Fibroblast of skin of left quadriceps (primary cell): Measurements from ENCODE around the gene FEZF1.
"Not testable (repeated sequence)": the region's sequence is repeated elsewhere in the genome, so short reads cannot be mapped to it uniquely, and the experiment has no call there.

Source experiments
- DNase-seq, 2 experiments: peaks; one replicate each; pipeline ENCODE4 v3.0.0-alpha.2; 2013; ENCODE audit warnings: low read depth in 2 of 2

FEZF1 gene

GRCh38 chr7:122307228-122307621, 2.7 kb upstream of the FEZF1 start:
- no peak for DNase-seq

GRCh38 chr7:122306320-122307227, 2.0 kb upstream of the FEZF1 start:
- DNase-seq: no peak

DNA sequence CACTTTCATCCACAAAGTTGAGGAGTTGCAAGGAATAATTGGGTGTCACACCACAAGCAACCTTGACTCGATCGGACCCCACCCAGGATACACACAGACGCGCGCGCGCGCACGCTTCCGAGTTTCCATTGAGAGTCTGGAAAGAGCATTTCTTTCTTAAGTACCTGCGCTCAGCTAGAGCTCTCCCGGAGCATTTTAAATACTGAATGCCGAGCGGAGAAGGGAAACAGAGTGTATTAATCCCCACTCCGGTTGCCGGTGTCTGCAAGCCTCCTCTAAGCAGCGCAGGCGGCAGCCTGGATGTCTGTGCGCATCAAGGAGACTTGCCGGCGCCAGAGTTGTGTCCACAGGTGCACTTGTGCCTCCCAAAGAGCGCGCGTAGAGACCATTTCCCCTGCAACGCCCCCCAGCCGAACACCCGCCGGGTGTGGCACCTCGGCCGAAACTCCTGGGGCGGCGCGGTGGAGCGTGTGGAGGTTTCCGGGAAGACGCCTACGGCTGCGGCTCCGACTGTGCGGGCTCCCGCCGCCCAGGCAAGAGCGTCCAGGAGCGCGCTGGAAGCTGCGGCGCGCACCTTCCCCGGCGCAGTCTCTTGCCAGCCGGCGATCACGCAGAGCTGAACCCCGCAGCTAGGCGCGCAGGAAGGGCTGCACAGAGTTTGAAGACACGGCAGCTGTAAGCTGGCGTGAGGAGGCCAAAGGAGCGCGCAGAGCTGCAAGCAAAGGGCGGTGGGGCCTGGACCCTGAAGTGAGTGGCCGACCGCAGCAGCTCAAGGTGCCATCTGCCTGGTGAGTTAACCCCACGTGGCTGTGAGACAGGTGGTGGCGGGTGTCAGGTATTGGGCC, 1.1 kb upstream of the FEZF1 start:
- no peak for DNase-seq

DNA sequence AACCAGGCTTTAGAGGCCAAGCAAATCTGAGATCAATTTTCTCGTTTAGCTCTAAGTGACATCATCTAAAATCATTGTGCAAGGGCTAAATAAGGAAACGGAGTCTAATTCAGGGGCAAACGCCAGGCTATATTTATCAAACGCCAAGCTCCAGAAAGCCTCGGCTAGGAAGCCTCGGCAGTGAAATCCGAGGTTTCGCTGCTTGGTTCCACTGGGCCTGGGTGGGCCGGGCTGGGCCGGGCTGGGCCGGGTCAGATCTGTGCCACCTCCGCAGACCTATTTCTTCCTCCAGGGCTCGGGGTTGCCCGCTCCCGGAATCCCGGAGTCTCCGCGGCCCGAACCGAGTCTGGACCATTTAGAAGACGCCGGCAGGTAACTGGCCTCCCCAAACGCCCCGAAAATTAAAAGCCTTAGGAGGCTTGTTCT, 459 bp upstream of the FEZF1 start:
- DNase-seq: no peak

GRCh38 chr7:122303531-122304318, 825 bp downstream of the FEZF1 start:
- DNase-seq: no peak

DNA sequence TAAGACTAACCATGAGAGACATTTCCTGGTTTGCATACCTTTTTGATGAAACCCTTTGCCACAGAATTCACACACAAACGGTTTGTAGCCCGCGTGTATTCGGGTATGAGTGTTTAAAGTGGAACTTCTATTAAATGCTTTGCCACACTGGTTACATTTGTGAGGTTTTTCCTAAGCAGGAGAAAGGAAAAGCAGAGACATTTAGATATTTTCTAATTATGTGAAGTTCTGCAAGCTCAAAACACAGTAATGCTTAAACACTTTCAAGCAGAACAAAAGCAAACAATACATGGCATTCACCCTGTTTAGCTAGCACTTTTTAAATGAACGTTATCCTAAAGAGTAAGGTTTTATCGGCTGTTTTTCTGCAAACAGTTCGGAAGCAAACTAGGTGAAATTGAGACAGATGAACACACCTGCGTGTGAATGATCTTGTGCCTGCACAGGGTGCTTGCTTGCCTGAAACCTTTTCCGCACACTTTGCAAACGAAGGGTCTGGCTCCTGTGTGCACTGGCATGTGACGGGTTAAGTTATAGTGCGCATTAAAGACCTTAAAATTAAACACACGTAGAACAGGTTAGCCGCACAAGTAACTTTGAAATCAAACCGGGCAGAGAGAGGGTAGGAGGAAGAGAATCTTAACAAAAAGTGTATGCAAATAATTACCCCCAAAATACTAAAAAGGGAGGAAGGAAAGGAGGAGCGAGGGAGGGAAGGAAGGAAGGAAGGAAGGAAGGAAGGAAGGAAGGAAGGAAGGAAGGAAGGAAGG, 1.6 kb downstream of the FEZF1 start:
- DNase-seq: no peak

DNA sequence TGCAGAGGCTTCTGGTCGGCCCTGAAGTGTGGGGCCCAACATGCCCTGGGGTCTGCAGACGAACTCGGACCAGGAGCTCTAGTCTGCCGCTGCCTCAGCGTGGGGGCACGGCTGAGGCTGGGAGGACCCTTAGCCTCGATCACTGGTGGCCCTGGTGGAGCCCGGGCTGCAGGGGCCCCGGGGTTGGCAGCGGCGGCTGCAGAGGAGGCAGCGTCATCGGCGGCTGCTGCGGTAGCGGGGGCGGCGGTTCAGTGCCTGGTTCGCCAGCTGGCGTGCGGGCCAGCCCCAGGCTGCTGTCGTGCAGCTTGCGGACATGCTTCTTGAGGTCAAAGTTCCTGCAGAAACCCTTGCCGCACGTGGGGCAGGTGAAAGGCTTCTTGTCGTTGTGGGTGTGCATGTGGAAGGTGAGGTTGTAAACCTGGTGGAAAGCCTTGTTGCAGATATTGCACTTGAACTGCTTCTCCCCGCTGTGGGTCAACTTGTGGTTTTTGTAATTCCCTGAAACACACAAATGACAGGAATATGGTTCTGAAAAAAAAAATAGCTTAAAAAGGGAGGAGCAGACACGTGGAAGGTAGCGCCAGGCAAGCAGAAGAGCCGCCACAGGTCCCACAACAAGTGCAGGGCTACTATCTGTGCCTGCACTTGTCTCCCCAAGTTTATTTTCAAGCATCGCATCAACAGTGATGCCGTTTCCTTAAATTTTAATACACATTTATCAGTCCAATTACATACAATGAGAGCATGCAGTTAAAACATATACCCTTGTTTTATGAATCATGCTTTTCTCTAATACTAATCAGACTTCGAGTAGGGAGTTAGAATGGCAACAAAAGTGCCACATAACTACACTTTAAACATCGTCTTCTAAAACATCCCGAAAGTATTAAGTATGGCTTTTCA, 2.4 kb downstream of the FEZF1 start:
- no peak for DNase-seq

- no peak for DNase-seq
Measured at GRCh38 chr7:122300956-122301833, 3.4 kb downstream of the FEZF1 start.

GRCh38 chr7:122300211-122300932, 4.2 kb downstream of the FEZF1 start:
- DNase-seq: no peak

DNA sequence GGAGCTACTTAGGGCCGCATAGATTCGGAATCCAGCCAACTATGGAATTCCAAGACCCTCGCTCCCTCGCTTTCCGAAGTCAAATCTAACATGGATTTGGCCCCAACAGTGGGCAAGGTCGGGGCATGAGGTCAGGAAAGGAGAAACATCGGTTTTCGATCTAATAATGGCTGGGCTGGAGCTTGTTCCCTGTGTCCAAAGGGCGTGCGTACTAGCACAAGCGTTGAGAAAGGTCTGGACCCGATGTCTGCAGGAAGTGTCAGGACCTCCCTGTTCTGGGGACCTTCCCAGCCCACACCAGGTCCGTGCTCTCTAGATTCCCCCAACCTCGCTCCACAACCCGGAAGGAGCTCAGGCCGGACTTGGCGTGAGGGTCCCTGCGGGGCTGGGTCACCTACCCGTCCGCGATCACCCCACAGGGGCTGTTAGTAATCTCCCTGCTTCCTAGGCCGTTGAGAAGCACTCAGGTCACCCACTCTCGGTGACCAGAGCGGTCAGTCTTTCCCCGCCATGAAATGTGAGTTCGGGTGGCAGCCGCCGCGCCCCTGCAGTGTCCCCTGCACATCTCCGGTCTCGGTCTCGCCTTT, 4.8 kb downstream of the FEZF1 start:
- DNase-seq: no peak

DNA sequence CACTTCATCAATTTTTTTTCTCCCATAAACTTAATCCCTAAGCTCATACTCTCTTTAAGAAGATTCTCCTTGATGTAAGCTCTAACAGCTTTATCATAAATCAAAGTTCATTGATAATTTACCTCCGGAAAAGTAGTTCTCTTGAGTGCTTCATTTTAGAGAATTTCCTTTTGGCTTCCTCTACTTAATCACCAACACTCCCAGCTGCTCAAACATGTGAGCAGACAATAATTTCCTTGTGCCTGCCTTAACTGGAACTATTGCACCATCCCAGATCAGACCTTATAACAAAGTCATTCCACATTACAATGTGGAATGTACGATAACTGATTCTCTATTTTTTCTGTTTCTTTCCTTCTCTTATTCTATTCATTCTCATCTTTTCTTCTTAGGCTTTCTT, 5.9 kb downstream of the FEZF1 start:
- no peak for DNase-seq

- no peak for DNase-seq
Measured at GRCh38 chr7:122298131-122298530, 6.4 kb downstream of the FEZF1 start.

GRCh38 chr7:122291189-122291588, 13.4 kb downstream of the FEZF1 start:
- DNase-seq: no peak

- no peak for DNase-seq
Measured at GRCh38 chr7:122290476-122290875, 14.1 kb downstream of the FEZF1 start.

- DNase-seq: no peak
Measured at GRCh38 chr7:122289426-122289825, 15.1 kb downstream of the FEZF1 start.

GRCh38 chr7:122284608-122285007, 19.9 kb downstream of the FEZF1 start:
- DNase-seq: not testable (repeated sequence)

GRCh38 chr7:122273117-122273516, 31.4 kb downstream of the FEZF1 start:
- DNase-seq: no peak

GRCh38 chr7:122269241-122269640, 35.3 kb downstream of the FEZF1 start:
- no peak for DNase-seq
